Fibroblast of gingiva (primary cell): ENCODE results near the gene CTNNA3.

Experiments used
- DNase-seq: peaks from one replicate; pipeline ENCODE4 v3.0.0-alpha.2; 2011; ENCODE audit warnings: low read depth

Gene CTNNA3

GRCh38 chr10:66214721-66215404 lies 1481.1 kb downstream of the CTNNA3 start:
- no peak for DNase-seq

GRCh38 chr10:66209025-66209424 lies 1487.0 kb downstream of the CTNNA3 start:
- DNase-seq: no peak

GRCh38 chr10:66204838-66205237 lies 1491.2 kb downstream of the CTNNA3 start:
- DNase-seq: no peak

- DNase-seq: no peak
Observed at GRCh38 chr10:66202101-66202500, 1493.9 kb downstream of the CTNNA3 start.

DNA sequence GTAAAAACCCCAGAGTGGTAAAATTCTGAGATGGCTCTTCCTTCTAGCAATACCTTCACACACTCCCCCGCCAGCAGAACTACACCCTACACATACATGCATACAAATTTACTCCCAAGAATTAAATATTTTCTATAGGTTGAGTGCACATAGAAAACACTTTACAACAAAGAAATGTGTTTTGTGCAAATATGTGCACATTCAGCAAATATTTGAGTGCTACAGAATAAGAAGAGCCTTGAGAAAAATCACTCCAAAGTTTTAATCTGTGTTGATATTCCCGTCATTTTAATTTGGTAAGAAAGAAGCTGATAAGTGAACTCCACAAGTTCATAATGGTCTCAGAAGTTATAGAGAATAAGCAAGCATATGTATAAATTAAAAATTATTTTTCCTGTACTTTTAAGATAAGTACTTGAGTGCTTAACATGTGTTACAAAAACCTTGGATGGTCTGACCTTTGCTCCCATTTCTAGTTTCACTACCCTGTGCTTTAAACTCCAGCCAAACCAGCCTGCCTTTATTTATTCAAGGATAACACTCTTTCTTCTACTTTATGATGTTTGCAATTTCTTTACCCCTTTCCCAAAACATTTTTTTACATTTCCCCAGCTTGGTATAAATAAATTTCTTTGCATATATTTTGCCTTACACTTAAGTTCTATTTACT lies 1503.7 kb downstream of the CTNNA3 start:
- DNase-seq: no peak

DNA sequence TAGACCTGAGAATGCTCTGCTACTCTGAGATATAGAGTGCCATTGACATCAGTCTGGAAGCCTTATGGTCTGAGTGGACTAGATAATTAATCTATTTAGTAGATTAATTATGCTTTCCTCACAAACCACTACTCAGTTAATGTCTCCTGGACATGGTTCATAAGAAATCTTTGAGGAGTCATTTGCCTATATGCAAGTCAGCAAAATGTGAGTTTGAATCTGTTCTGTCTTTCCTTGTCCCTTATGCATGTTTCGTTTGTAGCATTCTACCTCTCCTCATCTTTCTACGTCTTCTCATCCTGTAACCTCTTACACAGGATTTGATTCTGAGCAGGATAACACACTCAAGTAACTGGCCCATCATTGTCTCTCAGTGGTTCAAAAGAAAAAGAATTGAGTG lies 1505.6 kb downstream of the CTNNA3 start:
- DNase-seq: no peak

GRCh38 chr10:66189271-66189670 lies 1506.7 kb downstream of the CTNNA3 start:
- DNase-seq: no peak

- DNase-seq: no peak
Observed at GRCh38 chr10:66187053-66187733, 1508.8 kb downstream of the CTNNA3 start.

- DNase-seq: no peak
Observed at GRCh38 chr10:66183028-66183427, 1513.0 kb downstream of the CTNNA3 start.

DNA sequence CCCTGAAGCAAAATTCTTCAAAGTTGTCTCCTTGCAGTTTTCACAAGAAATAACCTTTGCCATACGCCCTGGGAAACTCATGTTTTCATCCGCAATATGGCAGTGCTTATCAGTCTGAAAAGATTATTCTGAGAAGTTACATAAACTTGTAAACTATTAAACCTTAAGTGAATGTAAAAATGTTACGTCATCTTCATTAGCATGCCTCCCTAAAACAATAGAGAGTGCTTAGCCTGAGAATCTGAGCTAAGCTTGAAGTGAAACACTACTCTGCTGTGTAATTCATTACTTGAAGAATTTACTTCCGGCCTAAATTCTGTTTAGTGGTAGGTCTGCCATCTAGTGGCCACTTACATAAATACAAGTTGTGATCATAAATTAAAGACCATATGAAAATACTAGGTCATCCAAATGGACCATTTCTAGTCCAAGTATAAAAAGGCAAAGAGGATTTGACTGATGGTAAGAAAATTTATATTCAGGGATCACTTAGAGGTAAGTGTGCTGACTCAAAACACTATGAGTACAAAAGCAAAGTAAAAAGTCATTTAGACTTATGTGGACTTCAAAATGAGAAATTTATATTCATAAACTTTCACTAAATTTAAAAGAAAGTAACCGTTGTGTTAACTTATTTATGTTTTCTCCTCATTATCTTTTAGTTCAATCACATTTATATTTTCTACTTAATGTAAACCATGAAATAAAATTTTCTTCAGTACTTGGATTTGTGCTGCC lies 1515.2 kb downstream of the CTNNA3 start:
- peak; percentile 20 for DNase-seq

- no peak for DNase-seq
Observed at GRCh38 chr10:66180021-66180420, 1516.0 kb downstream of the CTNNA3 start.

DNA sequence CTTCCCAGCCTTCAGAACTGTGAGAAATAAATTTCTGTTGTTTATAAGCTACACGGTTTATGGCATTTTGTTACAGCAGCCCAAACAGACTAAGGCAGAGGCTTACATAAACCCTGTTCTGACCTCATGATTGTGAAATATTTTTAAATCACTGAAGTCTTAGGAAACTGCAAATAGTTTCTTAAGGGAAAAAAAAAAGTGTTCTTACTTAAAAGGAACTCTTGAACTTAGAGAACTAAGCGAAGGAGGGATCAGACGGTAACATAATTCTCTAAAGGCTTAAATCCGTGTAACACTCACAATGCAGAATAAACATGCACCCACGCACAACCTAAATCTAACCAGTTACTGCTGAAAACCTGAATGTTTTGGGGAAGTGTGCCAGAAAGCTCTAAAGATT lies 1519.2 kb downstream of the CTNNA3 start:
- no peak for DNase-seq

DNA sequence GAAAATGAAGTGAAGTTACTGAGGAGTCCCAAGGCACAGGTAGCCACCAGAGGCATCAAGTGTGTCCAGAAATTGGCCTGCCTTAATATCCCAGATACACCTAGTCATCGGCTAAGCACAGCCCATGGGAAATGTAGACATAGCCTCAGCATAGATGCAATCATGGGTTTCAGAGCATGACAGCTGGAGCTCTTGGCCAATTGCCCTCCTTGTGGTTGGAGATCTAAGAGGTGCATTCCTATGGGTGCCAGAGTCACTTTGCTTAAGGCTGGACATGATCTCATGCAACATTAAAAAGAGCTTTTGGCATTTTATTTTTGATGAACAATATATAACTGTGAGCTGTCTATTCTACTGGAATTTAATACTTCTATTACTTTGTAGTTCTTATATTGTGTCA lies 1528.2 kb downstream of the CTNNA3 start:
- no peak for DNase-seq

GRCh38 chr10:66162560-66163143 lies 1533.3 kb downstream of the CTNNA3 start:
- no peak for DNase-seq

GRCh38 chr10:66151346-66151745 lies 1544.6 kb downstream of the CTNNA3 start:
- DNase-seq: no peak

DNA sequence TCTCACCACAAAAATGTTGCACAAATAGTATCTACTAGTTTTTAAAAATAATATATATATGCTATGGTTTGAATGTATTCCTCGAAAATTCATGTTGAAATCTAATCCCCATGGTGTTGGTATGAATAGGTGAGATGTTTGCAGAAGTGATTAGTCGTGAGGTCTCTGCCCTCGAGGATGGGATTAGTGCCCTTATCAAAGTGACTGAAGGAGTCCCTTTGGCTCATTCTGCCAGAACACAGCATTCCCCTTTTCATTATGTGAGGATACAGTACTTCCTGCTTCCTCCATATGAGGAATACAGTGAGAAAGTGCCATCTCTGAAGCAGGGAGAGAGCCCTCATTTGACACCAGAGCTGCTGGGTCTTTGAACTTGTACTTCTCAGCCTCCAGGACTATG lies 1547.7 kb downstream of the CTNNA3 start:
- DNase-seq: no peak

DNA sequence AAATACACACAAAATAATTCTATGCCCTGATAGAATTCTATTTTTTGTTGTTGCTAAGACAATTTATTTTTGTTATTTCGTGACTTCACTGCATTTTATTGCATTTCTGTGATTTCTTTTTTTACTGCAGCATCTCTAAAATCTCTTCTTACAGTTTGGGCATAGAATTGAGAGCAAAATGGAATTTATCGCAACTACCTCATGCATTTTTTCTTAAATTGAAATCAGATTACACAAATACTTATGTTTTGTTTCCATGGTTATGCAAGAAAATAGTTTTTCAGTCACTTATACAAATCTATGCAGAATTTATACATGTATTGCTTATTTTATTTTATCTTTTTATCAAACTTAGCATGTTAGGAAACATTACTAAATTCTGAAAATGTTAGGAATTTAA lies 1552.0 kb downstream of the CTNNA3 start:
- DNase-seq: no peak

DNA sequence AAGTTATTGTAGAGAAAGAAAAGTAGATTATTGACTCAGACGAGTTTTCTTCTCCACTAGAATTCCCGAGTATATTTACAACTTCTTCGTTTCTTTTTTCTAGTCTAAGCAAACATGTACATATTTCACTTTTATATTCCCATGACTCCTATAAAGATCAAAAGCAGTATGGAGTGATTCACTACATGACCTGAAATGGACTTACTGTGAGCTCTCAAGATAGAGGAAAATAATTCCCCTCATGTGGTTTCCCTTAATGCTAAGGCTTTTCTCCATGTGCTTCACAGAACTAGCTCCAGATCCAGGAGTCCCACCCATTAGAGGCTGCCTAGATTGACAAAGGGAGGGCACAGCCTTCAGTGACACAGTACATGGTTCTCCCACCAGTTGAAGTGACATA lies 1593.2 kb downstream of the CTNNA3 start:
- no peak for DNase-seq

DNA sequence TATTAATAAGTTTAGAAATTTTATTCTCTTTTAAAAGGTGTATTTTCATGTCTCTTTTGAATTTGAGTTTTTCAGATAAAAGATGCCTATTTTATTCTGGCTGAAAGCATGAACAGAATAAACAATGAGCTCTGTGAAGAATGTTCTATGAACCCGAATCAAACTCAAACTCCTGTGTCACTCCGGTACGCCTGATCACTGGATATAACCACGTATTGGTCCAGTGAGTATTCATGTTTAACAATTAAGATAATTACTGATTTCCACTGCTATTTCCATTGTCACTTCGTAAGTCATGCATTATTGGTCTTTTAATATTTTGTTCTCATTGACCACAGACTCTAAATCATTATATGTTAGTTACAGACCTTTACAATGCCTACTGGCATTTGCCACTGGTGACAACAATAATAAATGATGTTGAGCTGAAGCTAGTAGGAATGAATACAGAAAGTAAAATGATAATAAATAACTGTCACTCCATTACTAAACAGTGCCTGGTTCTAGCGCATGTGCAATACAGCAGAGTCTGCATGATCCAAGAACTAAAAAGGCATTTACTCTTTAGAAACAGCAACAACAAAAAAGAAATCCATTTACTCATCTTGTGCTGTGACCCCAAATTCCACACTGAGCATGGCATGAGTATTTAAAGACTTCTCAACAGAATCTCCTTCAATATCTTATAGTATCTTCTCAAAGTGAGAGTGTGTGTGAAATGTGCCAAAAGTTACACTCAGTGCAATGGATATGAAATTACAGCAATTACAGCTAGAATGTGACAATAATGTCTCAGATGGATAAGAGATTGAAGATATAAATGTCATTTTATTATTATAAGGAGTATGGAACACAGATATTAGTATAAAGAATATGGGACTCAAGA lies 1597.2 kb downstream of the CTNNA3 start:
- no peak for DNase-seq

DNA sequence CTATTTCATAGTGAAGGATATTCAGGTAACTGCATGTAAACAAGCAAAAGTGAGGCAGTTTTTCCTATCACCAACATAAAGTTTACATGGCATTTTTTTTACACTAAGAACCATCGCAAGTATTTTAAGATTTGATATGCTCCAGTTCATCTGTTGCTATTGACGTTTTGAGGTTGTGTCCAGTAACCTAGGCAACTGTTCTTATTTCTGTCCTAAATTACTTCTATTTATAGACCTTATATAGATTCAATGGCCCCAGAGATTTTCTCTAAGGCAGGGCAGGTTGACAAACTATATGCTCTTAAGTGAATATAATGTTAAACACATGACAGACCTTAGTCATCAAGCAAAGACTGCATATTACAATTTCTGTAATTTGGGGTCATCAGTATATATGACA lies 1600.4 kb downstream of the CTNNA3 start:
- DNase-seq: no peak

GRCh38 chr10:66085906-66086305 lies 1610.1 kb downstream of the CTNNA3 start:
- DNase-seq: no peak
